Spleen (tissue), 11 donors: ENCODE results near the gene PAIP2B. TPM values are rescaled to one million over a fixed set of nuclear protein-coding genes. Genes with fewer than 3 reads are reported as not detected.

ENCODE experiments used
- DNase-seq: peaks from one replicate; pipeline ENCODE4 v3.0.0-alpha.2; 2020
- H3K27ac ChIP-seq, 8 donors: fragments of 200-600 bp; sonication (generic) in 7 of 8; 1 replicate in 4 of 8; 2 replicates in 4 of 8; pipeline versions ENCODE4 v1.5.0 to v1.8.0; 2016 to 2021; ENCODE audit warnings: inconsistent platforms in 4 of 8, mild to moderate bottlenecking in 4 of 8, moderate library complexity in 1 of 8
- H3K27me3 ChIP-seq, 7 donors: fragments of 200-600 bp; sonication (generic) in 6 of 7; replicated peaks in 1 of 7; 1 replicate in 4 of 7; 2 replicates in 3 of 7; pipeline versions ENCODE4 v1.5.0 to v1.8.0; 2016 to 2021; ENCODE audit warnings: inconsistent platforms in 3 of 7, mild to moderate bottlenecking in 1 of 7
- H3K36me3 ChIP-seq, 6 donors: fragments of 200-600 bp; sonication (generic) in 5 of 6; 1 replicate in 4 of 6; 2 replicates in 2 of 6; pipeline versions ENCODE4 v1.5.0 to v1.8.0; 2016 to 2021; ENCODE audit warnings: inconsistent platforms in 2 of 6
- H3K4me1 ChIP-seq, 6 donors: fragments of 200-600 bp; sonication (generic) in 5 of 6; 1 replicate in 3 of 6; 2 replicates in 3 of 6; pipeline versions ENCODE4 v1.5.0 to v1.8.0; 2016 to 2021; ENCODE audit warnings: inconsistent platforms in 3 of 6
- H3K4me3 ChIP-seq, 8 donors: fragments of 200-600 bp; sonication (generic) in 7 of 8; 1 replicate in 4 of 8; 2 replicates in 4 of 8; pipeline versions ENCODE4 v1.5.0 to v1.8.0; 2016 to 2021; ENCODE audit warnings: inconsistent platforms in 4 of 8, mild to moderate bottlenecking in 4 of 8, moderate library complexity in 2 of 8
- H3K9me3 ChIP-seq, 8 donors: fragments of 200-600 bp; sonication (generic) in 7 of 8; 1 replicate in 4 of 8; 2 replicates in 4 of 8; pipeline versions ENCODE4 v1.5.0 to v1.8.0; 2016 to 2021; ENCODE audit warnings: inconsistent platforms in 4 of 8
- CTCF ChIP-seq, 11 experiments: fragments of 200-600 bp in 7 of 11; fragments of 450-650 bp in 4 of 11; sonication (generic) in 4 of 11; IDR thresholded peaks in 8 of 11; conservative IDR thresholded peaks in 3 of 11; 1 replicate in 7 of 11; 2 replicates in 4 of 11; pipeline versions ENCODE4 v1.4.0 to v1.8.0; 2016 to 2021; ENCODE audit warnings: antibody characterized with exemption in 11 of 11, inconsistent platforms in 4 of 11, mild to moderate bottlenecking in 1 of 11
- POLR2A ChIP-seq, 3 donors: fragments of 450-650 bp; IDR thresholded peaks; one replicate each; pipeline ENCODE4 v1.5.1; 2017; ENCODE audit warnings: antibody characterized with exemption in 3 of 3, mild to moderate bottlenecking in 1 of 3
- POLR2AphosphoS5 ChIP-seq, 3 donors: sonication (generic); formaldehyde crosslinking; IDR thresholded peaks; one replicate each; pipeline ENCODE4 v1.5.1; 2017; ENCODE audit warnings: antibody characterized with exemption in 3 of 3
- WGBS, 5 donors: extraction: QIAGEN DNeasy Blood & Tissue Kit in 3 of 5; methylation state at CpG; one replicate each; pipeline versions ENCODE4 v1.1.5 to v1.1.7; 2013 to 2018; 5-methylcytosine and 5-hydroxymethylcytosine counted together
- intact Hi-C: fragments of 100-400 bp; cut with DNase I; formaldehyde crosslinking; loops from one replicate; pipeline ENCODE4 v1.15.0; 2023; ENCODE audit warnings: low total_unique reads
- polyA plus RNA-seq, 3 donors: library from polyadenylated mRNA; stranded (reverse); fragments of 200-250 nt; gene quantifications; one replicate each; pipeline ENCODE4 v1.2.1, GENCODE V29; 2013
- total RNA-seq, 7 donors: library from RNA; depleted of rRNA in 3 of 7; stranded (reverse); fragments of >200 nt in 3 of 7; fragmentation: NEBNext Ultra II Directional in 4 of 7; extraction: Animal tissue kit (Norgen Biotek cat#: 25700) in 4 of 7; gene quantifications; one replicate each; pipeline versions ENCODE4 v1.1.0 to v1.2.1, GENCODE V29; 2016 to 2021
- donor health status: healthy with polysubstance abuse.
- donor health status: DM: no; HTN: no; CAD: no; lungs with moderate emphysema.
- donor health status: DM: no; HTN: no; CAD: no.
- donor health status: Bipolar disorder and iron deficiency.
- donor health status: healthy.
- donor health status: DM: no; HTN: no; CAD: no.
- donor health status: DM: yes; HTN: yes; CAD: no.

PAIP2B gene
- total and polyA plus RNA-seq, 10 donors: 0.93 to 6.9 (median 3.5) TPM

GRCh38 chr2:71261534-71261933, 34.6 kb upstream of the PAIP2B start:
- H3K9me3 ChIP-seq: no peaks in the 10 kb centered on the region
- intact Hi-C loops: no loop called here
- H3K4me1 ChIP-seq: no peaks in the 10 kb centered on the region
- no peaks in the 10 kb centered on the region for H3K36me3 ChIP-seq
- DNase-seq: no peak
- TF ChIP-seq POLR2AphosphoS5 (IDR thresholded peaks at IDR 0.05): no peak
- no peak for TF ChIP-seq CTCF (IDR thresholded peaks at IDR 0.05 in 8 of 11, conservative IDR thresholded peaks at IDR 0.05 in 3 of 11)
- TF ChIP-seq POLR2A (IDR thresholded peaks at IDR 0.05): no peak
- H3K27ac ChIP-seq: no peak overlapping the region
- peaks cover 0 to 5% (median 0%) of the 10 kb centered on the region in 7 donors for H3K27me3 ChIP-seq
- no peak overlapping the region for H3K4me3 ChIP-seq

- intact Hi-C loops: no loop called here
- H3K27ac ChIP-seq: no peak overlapping the region
- H3K36me3 ChIP-seq: no peaks in the 10 kb centered on the region
- H3K27me3 ChIP-seq: peaks cover 0 to 5% (median 0%) of the 10 kb centered on the region in 7 donors
- H3K9me3 ChIP-seq: no peaks in the 10 kb centered on the region
- no peak for DNase-seq
- 80 to 91% (median 86%) methylated on average over 3 of the region's 3 CpGs for WGBS, 5 donors
- H3K4me3 ChIP-seq: no peak overlapping the region
- H3K4me1 ChIP-seq: no peaks in the 10 kb centered on the region
- no peak for TF ChIP-seq CTCF (IDR thresholded peaks at IDR 0.05 in 8 of 11, conservative IDR thresholded peaks at IDR 0.05 in 3 of 11)
- TF ChIP-seq POLR2AphosphoS5 (IDR thresholded peaks at IDR 0.05): no peak
- TF ChIP-seq POLR2A (IDR thresholded peaks at IDR 0.05): no peak
Measured at GRCh38 chr2:71256421-71256820, 29.5 kb upstream of the PAIP2B start.

- WGBS, 5 donors: 86 to 97% (median 93%) methylated on average over 4 of the region's 4 CpGs
- no peak overlapping the region for H3K4me3 ChIP-seq
- no peaks in the 10 kb centered on the region for H3K9me3 ChIP-seq
- intact Hi-C loops: no loop called here
- H3K4me1 ChIP-seq: no peaks in the 10 kb centered on the region
- TF ChIP-seq POLR2A (IDR thresholded peaks at IDR 0.05) (no peak), CTCF (IDR thresholded peaks at IDR 0.05 in 8 of 11, conservative IDR thresholded peaks at IDR 0.05 in 3 of 11) (no peak), POLR2AphosphoS5 (IDR thresholded peaks at IDR 0.05) (no peak)
- peaks cover 0 to 3% (median 0%) of the 10 kb centered on the region in 7 donors for H3K27me3 ChIP-seq
- no peaks in the 10 kb centered on the region for H3K36me3 ChIP-seq
- DNase-seq: no peak
- H3K27ac ChIP-seq: no peak overlapping the region
Measured at GRCh38 chr2:71254776-71255175, 27.9 kb upstream of the PAIP2B start.

- Histone ChIP-seq H3K4me1 (no peaks in the 10 kb centered on the region), H3K9me3 (no peaks in the 10 kb centered on the region), H3K27ac (no peak overlapping the region), H3K4me3 (no peak overlapping the region), H3K36me3 (no peaks in the 10 kb centered on the region), H3K27me3 (peaks cover 0 to 3% (median 0%) of the 10 kb centered on the region in 7 donors)
- no peak for TF ChIP-seq CTCF (IDR thresholded peaks at IDR 0.05 in 8 of 11, conservative IDR thresholded peaks at IDR 0.05 in 3 of 11)
- TF ChIP-seq POLR2A (IDR thresholded peaks at IDR 0.05): no peak
- TF ChIP-seq POLR2AphosphoS5 (IDR thresholded peaks at IDR 0.05): no peak
- no peak for DNase-seq
- 81 to 100% (median 91%) methylated on average over 3 of the region's 3 CpGs for WGBS, 5 donors
- intact Hi-C loops: no loop called here
Measured at GRCh38 chr2:71254078-71254477, 27.2 kb upstream of the PAIP2B start.
